IMR-90 (cell line): Measurements from ENCODE around the gene RAB1B. TPM values are rescaled to one million over a fixed set of nuclear protein-coding genes. Genes with fewer than 3 reads are reported as not detected.

Source experiments
- ATAC-seq: fragments of 200-7000 bp; cut with Tn5 transposase; 2 replicates; pipeline ENCODE4 v1.9.1; 2020; ENCODE audit warnings: low read depth, mild to moderate bottlenecking, moderate library complexity
- BruUV-seq: library from RNA; stranded (reverse); fragments of 400-500 nt; replicated peaks from 2 replicates; lab custom pipeline; 2021; lab: Mats Ljungman, UMichigan
- CTCF ChIA-PET: fragments of 300-600 bp; formaldehyde crosslinking; extraction: SDS; loops from one replicate; lab custom pipeline; 2021; ENCODE audit warnings: antibody characterized with exemption; lab: Yijun Ruan, JAX
- POLR2A ChIA-PET: fragments of 300-600 bp; sonication (Branson Sonifier 250); formaldehyde crosslinking; loops from one replicate; lab custom pipeline; 2022; ENCODE audit warnings: antibody characterized with exemption; ENCODE audit not compliant: unreplicated experiment; lab: Charles Lee
- DNase-seq: peaks from one replicate; pipeline ENCODE4 v3.0.0; 2013
- H2AFZ ChIP-seq: replicated peaks from 2 replicates; pipeline ENCODE3; 2013; ENCODE audit warnings: low read length, mild to moderate bottlenecking; ENCODE audit not compliant: poor library complexity
- H2AK5ac ChIP-seq: 2 replicates; pipeline ENCODE4 v1.6.1; 2013; ENCODE audit warnings: low read depth, low read length, inconsistent platforms
- H2AK9ac ChIP-seq: replicated peaks from 2 replicates; pipeline ENCODE3; 2013; ENCODE audit warnings: mild to moderate bottlenecking, low read depth, low read length, moderate library complexity; ENCODE audit not compliant: poor library complexity
- H2BK120ac ChIP-seq: 2 replicates; pipeline ENCODE4 v1.6.1; 2013; ENCODE audit warnings: low read depth, low read length, inconsistent platforms
- H2BK15ac ChIP-seq: 3 replicates; pipeline ENCODE4 v1.6.1; 2013; ENCODE audit warnings: low read depth, low read length, inconsistent platforms
- H2BK20ac ChIP-seq: 2 replicates; pipeline ENCODE4 v1.6.1; 2013; ENCODE audit warnings: low read depth, mild to moderate bottlenecking, inconsistent platforms, low read length, moderate library complexity
- H2BK5ac ChIP-seq: 2 replicates; pipeline ENCODE4 v1.6.1; 2013; ENCODE audit warnings: mild to moderate bottlenecking, low read depth, low read length, inconsistent platforms; ENCODE audit not compliant: poor library complexity, severe bottlenecking
- H3K14ac ChIP-seq: replicated peaks from 2 replicates; pipeline ENCODE4 v1.6.1; 2013; ENCODE audit warnings: low read depth, low read length, inconsistent platforms
- H3K18ac ChIP-seq: 2 replicates; pipeline ENCODE4 v1.6.1; 2013; ENCODE audit warnings: low read depth, low read length, control low read depth
- H3K23ac ChIP-seq: 2 replicates; pipeline ENCODE4 v1.6.1; 2013; ENCODE audit warnings: low read depth, low read length, inconsistent platforms
- H3K27ac ChIP-seq: 2 replicates; pipeline ENCODE4 v1.5.1; 2013; ENCODE audit warnings: mild to moderate bottlenecking, control low read depth, low read length; ENCODE audit not compliant: insufficient read depth
- H3K27me3 ChIP-seq: 2 replicates; pipeline ENCODE4 v1.6.1; 2013; ENCODE audit warnings: low read length; ENCODE audit not compliant: control insufficient read depth, insufficient read depth
- H3K36me3 ChIP-seq: 2 replicates; pipeline ENCODE4 v1.6.1; 2013; ENCODE audit warnings: low read length, mixed read lengths; ENCODE audit not compliant: control insufficient read depth, insufficient read depth
- H3K4ac ChIP-seq: 2 replicates; pipeline ENCODE4 v1.6.1; 2013; ENCODE audit warnings: low read depth, low read length, inconsistent platforms
- H3K4me1 ChIP-seq: 2 replicates; pipeline ENCODE4 v1.6.1; 2013; ENCODE audit warnings: low read length, mixed read lengths; ENCODE audit not compliant: control insufficient read depth, insufficient read depth
- H3K4me2 ChIP-seq: 2 replicates; pipeline ENCODE4 v1.6.1; 2013; ENCODE audit warnings: low read depth, mild to moderate bottlenecking, control low read depth, low read length, moderate library complexity
- H3K4me3 ChIP-seq: 2 replicates; pipeline ENCODE4 v1.5.1; 2013; ENCODE audit warnings: low read depth, mild to moderate bottlenecking, control low read depth, low read length, moderate library complexity; ENCODE audit not compliant: insufficient read depth
- H3K56ac ChIP-seq: 2 replicates; pipeline ENCODE4 v1.6.1; 2013; ENCODE audit warnings: low read length, inconsistent platforms; ENCODE audit not compliant: insufficient read depth; ENCODE audit errors: extremely low read depth
- H3K79me1 ChIP-seq, 2 experiments: 2 replicates each; pipeline ENCODE4 v1.6.1; 2013; ENCODE audit warnings: low read length in 2 of 2, inconsistent platforms in 1 of 2, low read depth in 1 of 2
- H3K9ac ChIP-seq: 2 replicates; pipeline ENCODE4 v1.6.1; 2013; ENCODE audit warnings: low read depth, low read length, control low read depth
- H3K9me1 ChIP-seq: 2 replicates; pipeline ENCODE4 v1.6.1; 2013; ENCODE audit warnings: low read length, inconsistent platforms; ENCODE audit not compliant: insufficient read depth
- H3K9me3 ChIP-seq: 2 replicates; pipeline ENCODE4 v1.6.1; 2013; ENCODE audit warnings: low read length; ENCODE audit not compliant: control insufficient read depth, insufficient read depth
- H4K20me1 ChIP-seq: 2 replicates; pipeline ENCODE4 v1.6.1; 2013; ENCODE audit warnings: low read length, inconsistent platforms; ENCODE audit not compliant: insufficient read depth
- H4K5ac ChIP-seq: 2 replicates; pipeline ENCODE4 v1.6.1; 2013; ENCODE audit warnings: mild to moderate bottlenecking, low read depth, low read length, control low read depth
- H4K8ac ChIP-seq, 2 experiments: 2 replicates each; pipeline ENCODE4 v1.6.1; 2013; ENCODE audit warnings: low read depth in 2 of 2, low read length in 2 of 2, control low read depth in 1 of 2, inconsistent platforms in 1 of 2
- H4K91ac ChIP-seq: 2 replicates; pipeline ENCODE4 v1.6.1; 2013; ENCODE audit warnings: low read depth, low read length, inconsistent platforms; ENCODE audit not compliant: insufficient read depth
- BHLHE40 ChIP-seq: fragments of 150-350 bp; IDR thresholded peaks from 2 replicates; pipeline ENCODE4 v1.6.1; 2016; ENCODE audit warnings: mild to moderate bottlenecking, low read depth, low read length
- MXI1 ChIP-seq: IDR thresholded peaks from 2 replicates; pipeline ENCODE4 v1.6.1; 2012; ENCODE audit warnings: low read depth, mild to moderate bottlenecking, low read length, moderate library complexity, borderline replicate concordance
- POLR2A ChIP-seq: IDR thresholded peaks from 2 replicates; pipeline ENCODE4 v1.6.1; 2012; ENCODE audit warnings: mild to moderate bottlenecking, low read depth, low read length
- RAD21 ChIP-seq: IDR thresholded peaks from 2 replicates; pipeline ENCODE4 v1.6.1; 2012; ENCODE audit warnings: low read length, improper control_type of control experiment
- RCOR1 ChIP-seq: IDR thresholded peaks from 2 replicates; pipeline ENCODE4 v1.6.1; 2012; ENCODE audit warnings: mild to moderate bottlenecking, low read length, improper control_type of control experiment; ENCODE audit not compliant: insufficient replicate concordance
- RFX5 ChIP-seq: IDR thresholded peaks from 2 replicates; pipeline ENCODE4 v1.8.0; 2012; ENCODE audit warnings: low read depth, mild to moderate bottlenecking, low read length, moderate library complexity
- USF2 ChIP-seq: fragments of 150-350 bp; IDR thresholded peaks from 2 replicates; pipeline ENCODE4 v1.6.1; 2017; ENCODE audit warnings: mild to moderate bottlenecking, antibody characterized with exemption, low read length, low read depth
- WGBS, 2 experiments: methylation state at CpG; one replicate each; pipeline versions ENCODE4 v1.1.5 to v1.1.7; 2013; ENCODE audit warnings: missing lambda C conversion rate in 2 of 2; ENCODE audit not compliant: insufficient read length in 1 of 2; ENCODE audit errors: extremely low coverage in 2 of 2; 5-methylcytosine and 5-hydroxymethylcytosine counted together
- dilution Hi-C: fragments of 300-500 bp; cut with HindIII; formaldehyde crosslinking; loops from one replicate; pipeline ENCODE4 v1.14.3; 2018; ENCODE audit warnings: low sequenced_read_pairs; ENCODE audit not compliant: unreplicated experiment
- in situ Hi-C: fragments of 300-500 bp; cut with MboI; formaldehyde crosslinking; loops from 3 replicates; pipeline ENCODE4 v1.14.3; 2019; ENCODE audit warnings: low sequenced_read_pairs, inconsistent platforms, mixed read lengths
- intact Hi-C: fragments of 100-400 bp; cut with micrococcal nuclease; formaldehyde crosslinking; loops from 2 replicates; pipeline ENCODE4 v1.10.0; 2022
- polyA plus RNA-seq, 3 experiments: library from polyadenylated mRNA; depleted of rRNA; stranded (reverse); fragments of >200 nt; gene quantifications; 2 replicates each; pipeline ENCODE4 v1.2.3, GENCODE V29; 2012; ENCODE audit warnings: low replicate concordance in 1 of 3
- total RNA-seq: library from RNA; depleted of rRNA; stranded (reverse); fragments of >200 nt; gene quantifications from 2 replicates; pipeline ENCODE4 v1.2.3, GENCODE V29; 2012
- TF ChIP-seq, protein P1 (sequence below): fragments of 150-350 bp; IDR thresholded peaks from 2 replicates; pipeline ENCODE4 v1.6.1; 2016; ENCODE audit warnings: low read depth, mild to moderate bottlenecking, low read length, moderate library complexity, borderline replicate concordance

Gene RAB1B
- total and polyA plus RNA-seq, 2 of the 4 experiments (the other 2 are of a cell fraction), result 83.7 to 248 TPM

DNA sequence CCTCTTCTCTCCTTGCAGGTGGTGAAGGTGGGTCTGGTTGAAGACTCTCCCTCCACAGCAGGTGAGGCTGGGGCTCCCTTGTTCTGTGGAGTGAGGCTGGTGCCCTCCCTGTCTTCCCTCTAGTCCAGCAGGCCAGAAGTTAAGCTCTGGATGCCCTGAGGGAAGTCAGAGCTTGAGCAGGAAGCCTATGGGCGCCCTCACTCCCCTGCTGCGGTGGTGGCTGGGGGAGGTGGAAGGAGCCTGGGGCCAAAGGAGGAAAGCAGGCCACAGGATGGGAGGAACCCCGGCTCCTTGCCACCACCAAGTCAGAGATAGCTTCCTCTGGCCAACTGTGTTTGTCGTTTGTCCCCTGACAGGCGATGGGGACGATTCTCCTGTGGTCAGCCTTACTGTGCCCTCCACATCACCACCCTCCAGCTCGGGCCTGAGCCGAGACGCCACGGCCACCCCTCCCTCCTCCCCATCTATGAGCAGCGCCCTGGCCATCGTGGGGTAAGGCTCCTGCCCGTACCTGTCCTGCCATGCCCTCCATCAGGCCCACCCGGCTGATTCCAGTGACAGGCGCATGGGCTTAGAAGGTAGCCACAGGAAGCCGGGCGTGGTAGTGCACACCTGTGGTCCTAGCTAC lies 29.5 kb upstream of the RAB1B start:
- Histone ChIP-seq H3K4me1 (no peaks in the 10 kb centered on the region), H3K27me3 (no peaks in the 10 kb centered on the region), H2BK20ac (no peak overlapping the region), H3K36me3 (peaks cover 64% of the 10 kb centered on the region), H3K18ac (no peak overlapping the region), H2BK15ac (no peak overlapping the region), H3K4me3 (no peak overlapping the region), H2AK9ac (no peak overlapping the region), H2AK5ac (no peak overlapping the region), H4K5ac (no peak overlapping the region), H2BK120ac (no peak overlapping the region), H3K9me3 (no peaks in the 10 kb centered on the region), H3K9me1 (no peaks in the 10 kb centered on the region), H3K9ac (no peak overlapping the region), H3K14ac (no peak overlapping the region), H3K4ac (no peak overlapping the region), H4K20me1 (no peaks in the 10 kb centered on the region), H3K27ac (no peak overlapping the region), H4K91ac (no peak overlapping the region), H3K4me2 (no peak overlapping the region), H3K23ac (no peak overlapping the region), H4K8ac (no peak overlapping the region), H3K79me1 (no peaks in the 10 kb centered on the region), H2AFZ (no peak overlapping the region), H3K56ac (no peak overlapping the region), H2BK5ac (no peak overlapping the region)
- intact Hi-C loops (no loop called here), dilution Hi-C loops (no loop called here), in situ Hi-C loops (no loop called here)
- CTCF ChIA-PET, result no interaction called here
- 97% methylated on average over 6 of the region's 17 CpGs; no CpG with 5 or more reads in 1 of the 2 experiments for WGBS, 2 experiments
- POLR2A ChIA-PET, result no interaction called here
- DNase-seq (no peak), ATAC-seq (no peak)
- no TSS peak for BruUV-seq
- TF ChIP-seq POLR2A (no peak), USF2 (no peak), RAD21 (no peak), RCOR1 (no peak), MXI1 (no peak), RFX5 (no peak), BHLHE40 (no peak)
- TF ChIP-seq, protein P1, sequence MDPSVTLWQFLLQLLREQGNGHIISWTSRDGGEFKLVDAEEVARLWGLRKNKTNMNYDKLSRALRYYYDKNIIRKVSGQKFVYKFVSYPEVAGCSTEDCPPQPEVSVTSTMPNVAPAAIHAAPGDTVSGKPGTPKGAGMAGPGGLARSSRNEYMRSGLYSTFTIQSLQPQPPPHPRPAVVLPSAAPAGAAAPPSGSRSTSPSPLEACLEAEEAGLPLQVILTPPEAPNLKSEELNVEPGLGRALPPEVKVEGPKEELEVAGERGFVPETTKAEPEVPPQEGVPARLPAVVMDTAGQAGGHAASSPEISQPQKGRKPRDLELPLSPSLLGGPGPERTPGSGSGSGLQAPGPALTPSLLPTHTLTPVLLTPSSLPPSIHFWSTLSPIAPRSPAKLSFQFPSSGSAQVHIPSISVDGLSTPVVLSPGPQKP, result no peak
